Globus pallidus (tissue), 1 donor: ENCODE measurements around the gene XYLT1.
A peak's percentile ranks its signal among the peaks of the same experiment; 100 is the strongest.

Experiments
- DNase-seq: peaks from one replicate; pipeline ENCODE4 v3.0.0-alpha.2; 2015; ENCODE audit warnings: low spot score

Gene XYLT1

DNA sequence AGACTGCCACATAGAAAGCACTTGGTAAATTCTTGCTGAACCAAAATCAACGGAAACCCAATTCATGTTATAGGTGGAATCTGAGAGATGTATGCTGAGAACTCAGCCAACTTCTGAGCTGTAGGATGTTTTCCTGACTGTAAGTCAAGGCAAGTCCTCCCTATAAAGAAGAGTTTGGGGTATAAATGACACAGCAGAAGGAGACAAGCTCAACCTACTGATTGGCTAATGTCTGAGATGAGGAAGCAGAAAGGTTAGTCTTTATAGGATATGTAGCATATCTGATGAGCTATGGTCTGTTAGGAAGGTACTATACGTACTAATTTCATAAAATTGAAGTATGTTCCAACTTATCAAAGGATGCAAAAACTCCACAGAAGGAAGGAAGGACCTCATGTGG is 99.5 kb downstream of the XYLT1 start:
- DNase-seq = no peak

DNA sequence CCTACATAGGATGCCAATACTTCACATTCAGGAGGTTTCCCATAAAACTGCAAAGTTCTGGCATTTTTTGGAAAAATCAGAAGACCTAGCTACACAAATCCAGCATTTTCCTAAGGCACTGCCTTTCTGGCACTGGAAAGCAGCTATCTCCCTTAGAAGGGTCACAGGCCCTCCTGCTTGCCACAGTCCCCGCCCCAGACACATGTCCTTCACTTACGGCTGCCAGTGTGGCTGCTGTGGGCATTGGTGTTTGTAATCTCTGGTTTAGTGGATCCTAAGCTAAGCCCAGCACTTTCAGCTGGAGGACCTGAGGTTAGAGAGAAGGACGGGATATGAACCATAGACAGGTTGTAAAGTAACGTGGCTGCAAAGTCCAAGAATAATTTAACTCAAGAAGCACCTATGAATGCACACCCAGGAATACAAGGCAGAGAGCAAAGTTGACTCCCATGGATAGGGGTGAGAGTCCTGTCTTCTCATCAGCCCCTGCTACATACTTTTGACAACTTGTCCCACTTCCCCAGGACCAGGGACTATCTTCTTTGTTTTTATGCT is 100.0 kb downstream of the XYLT1 start:
- no peak for DNase-seq

DNA sequence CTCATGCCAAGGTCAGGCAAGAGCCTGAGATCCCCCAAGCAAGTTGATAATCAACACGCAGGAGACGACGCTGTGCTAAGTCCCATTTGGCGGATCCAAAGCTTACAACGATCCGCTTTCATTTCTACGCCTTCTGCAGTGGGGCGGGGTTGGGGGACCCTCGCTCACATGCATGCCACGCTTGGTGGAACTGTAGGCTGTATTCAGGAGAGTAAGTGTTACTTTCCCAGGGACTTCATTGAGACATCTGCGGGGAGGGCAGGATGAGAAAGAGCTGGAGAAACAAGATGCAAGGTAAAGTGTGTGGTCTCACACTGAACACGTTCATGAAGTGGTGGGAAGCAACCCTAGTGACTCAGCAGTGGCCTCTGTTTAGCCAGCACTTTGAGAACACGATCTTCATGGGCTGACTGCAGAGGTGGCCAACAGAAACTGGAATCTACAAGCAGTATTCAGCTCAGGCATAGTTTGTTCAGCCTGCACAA is 100.5 kb downstream of the XYLT1 start:
- DNase-seq = peak; percentile 29

DNA sequence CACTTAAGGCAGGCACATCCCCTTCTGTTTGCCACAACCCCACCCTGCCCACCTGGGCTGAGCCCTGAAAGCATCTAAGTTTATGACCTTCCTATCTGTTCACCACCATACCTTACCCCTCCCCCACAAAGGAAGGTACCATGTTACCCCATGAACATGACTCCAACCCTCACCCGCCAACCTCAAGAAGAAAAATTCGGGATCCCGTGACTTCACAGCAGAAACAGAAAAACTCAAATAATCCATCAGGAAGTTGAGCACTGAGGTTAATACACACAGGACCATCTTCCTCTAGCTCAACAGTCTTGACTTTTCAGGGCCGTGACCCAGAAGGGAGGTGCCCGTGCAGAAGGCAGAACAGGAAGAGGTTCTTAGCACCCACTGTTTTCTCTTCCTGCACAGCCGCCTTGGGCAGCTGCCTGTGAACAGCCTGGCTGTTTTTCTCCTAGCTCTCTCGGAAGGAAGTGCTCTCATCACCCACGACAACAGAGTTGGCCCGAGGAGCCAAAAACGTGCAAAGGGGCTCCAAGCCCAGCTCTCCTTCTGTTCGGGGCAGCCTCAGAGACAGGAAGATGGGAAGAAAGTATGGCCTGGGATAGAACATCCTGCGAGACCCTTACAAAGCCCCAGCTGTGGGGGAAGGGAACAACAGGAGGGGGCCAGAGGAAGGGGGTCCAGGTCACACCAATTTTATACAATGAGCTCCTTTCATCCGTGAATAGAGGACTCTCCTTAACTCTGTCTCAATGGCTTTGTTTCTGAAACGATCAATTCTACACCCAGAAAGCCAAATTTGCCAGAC is 101.1 kb downstream of the XYLT1 start:
- peak; percentile 65 for DNase-seq

DNA sequence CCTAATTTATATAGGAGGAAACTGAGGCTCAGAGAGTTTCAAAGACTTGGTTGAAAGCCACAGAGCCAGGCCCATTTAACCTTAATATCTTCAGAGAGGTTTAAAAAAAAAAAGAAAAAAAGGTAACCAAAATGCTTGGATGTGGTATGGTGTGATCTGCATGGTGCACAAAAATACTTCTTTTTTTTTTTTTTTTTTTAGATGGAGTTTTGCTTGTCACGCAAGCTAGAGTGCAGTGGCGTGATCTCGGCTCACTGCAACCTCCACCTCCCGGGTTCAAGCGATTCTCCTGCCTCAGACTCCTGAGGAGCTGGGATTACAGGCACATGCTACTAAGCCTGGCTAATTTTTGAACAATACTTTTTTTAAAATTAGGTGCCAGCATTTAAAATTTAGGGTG is 101.8 kb downstream of the XYLT1 start:
- no peak for DNase-seq

DNA sequence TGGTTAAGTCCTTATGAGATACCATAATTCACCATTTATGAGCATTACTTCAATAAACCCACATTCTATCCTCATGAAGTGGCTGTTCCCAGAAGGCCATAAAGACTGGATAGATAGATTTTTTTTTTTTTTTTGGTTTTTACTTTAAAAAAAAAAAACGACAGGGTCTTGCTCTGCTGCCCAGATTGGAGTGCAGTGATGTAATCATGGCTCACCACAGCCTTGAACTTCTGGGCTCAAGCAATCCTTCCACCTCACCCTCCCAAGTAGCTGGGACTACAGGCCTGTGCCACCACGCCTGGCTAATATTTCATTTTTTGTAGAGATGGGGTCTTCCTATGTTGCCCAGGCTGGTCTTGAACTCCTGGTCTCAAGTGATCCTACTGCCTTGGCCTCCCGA is 102.3 kb downstream of the XYLT1 start:
- DNase-seq = no peak

DNA sequence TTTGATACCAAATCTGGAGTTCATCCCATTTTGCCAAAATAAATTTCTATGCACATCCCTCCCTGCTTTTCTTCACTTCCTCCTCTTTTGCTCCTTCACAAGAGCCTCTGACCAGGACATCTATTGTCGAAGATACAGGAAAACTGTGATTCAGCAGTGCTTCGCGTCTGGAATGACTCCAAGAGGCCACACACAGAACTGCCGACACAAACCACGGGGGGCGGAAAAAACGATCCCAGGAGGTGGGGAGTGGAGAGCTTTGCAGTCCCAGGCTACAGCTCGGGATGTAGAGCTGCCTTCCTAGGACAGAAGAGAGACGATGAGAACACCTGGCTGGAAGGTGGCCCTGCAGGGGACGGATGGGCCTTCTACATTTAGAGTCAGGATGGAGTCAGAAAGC is 102.8 kb downstream of the XYLT1 start:
- no peak for DNase-seq

DNA sequence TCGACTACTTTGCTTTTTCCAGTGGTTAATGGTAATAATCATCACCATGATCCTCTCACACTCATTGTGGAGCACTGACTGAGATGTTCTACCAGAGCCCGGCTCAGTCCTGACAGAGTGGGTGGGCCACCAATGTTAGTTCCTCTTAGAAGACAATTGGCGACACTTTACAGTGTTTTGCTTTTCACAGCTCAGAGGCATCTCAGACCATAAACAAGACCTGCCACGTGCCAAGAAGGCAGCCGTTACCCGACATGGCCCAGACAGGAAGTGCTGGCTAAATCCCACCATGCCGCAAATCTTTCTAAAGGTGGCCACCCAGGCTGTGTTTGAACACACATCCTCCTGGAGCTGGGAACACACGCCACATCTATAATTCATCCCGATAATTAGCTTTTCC is 103.7 kb downstream of the XYLT1 start:
- no peak for DNase-seq

DNA sequence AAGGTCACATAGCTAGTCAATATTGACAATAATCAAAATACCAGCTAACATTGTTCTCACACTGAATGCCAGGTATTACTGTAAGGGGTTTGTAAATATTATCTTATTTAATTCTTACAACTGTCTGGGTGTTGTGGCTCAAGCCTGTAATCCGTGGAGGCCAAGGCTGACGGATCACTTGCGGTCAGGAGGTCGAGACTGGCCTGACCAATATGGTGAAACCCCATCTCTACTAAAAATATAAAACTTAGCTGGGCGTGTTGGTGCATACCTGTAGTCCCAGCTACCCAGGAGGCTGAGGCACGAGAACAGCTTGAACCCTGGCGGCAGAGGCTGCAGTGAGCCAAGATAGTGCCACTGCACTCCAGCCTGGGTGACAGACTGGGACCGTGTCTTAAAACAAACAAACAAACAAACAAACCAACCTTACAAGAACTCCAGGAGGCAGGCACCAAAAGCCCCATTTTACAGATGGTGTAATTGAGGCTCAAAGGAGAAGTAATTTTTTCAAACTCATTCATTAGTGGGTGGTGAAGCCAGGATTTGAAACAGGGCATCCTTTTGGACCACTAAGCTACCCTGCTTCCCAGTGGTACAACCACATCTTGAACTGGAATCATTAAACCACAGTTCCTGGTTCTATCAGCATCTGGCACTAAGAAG is 104.3 kb downstream of the XYLT1 start:
- DNase-seq = no peak

DNA sequence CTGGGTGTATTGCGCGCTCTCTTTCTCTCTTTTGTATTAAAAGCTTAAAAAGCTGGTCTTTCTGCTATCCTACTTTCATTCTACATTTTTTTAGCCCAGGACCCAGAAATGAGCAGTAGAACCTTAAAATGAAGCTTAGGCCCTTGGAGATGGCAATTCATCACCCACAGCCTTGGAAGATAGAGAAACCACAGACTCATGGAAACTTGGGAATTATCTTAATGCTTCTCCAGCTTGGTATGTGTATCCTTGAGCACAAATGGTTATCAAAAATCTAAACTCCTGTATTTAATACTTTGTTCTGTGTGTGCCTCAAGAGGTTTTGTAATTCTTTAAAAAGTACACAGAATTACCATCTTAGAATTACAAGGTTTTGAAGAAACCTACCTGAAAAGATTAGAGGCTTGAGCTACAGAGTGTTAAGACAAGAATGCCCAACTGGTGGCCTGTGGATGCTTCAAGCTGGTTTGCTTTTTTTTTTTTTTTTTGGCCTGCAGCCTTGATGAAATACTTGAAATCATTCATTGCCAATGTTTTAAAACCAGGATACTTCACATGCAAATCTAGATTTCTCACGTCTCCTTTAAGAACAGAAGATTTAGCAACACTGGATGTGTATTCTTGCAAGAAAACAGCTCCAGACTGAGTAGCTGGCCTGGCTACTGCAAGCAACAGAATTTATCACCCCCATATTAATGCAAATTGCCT is 105.0 kb downstream of the XYLT1 start:
- DNase-seq = no peak

DNA sequence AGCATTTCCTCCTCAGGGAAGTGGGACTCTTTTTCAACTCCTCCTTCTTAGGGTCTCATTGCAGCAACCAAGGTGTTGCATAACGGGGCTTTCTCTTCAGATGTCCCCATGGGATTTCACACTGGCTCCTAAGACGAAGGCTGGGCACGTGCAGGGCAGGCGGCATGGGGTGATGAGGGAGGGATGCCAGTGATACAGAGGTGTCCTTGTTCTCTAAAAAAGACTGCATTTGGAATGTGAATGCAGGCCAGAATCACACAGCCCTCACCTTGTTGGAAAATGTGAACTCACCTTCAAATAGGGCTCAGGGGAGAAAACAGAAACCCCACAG is 105.6 kb downstream of the XYLT1 start:
- no peak for DNase-seq

DNA sequence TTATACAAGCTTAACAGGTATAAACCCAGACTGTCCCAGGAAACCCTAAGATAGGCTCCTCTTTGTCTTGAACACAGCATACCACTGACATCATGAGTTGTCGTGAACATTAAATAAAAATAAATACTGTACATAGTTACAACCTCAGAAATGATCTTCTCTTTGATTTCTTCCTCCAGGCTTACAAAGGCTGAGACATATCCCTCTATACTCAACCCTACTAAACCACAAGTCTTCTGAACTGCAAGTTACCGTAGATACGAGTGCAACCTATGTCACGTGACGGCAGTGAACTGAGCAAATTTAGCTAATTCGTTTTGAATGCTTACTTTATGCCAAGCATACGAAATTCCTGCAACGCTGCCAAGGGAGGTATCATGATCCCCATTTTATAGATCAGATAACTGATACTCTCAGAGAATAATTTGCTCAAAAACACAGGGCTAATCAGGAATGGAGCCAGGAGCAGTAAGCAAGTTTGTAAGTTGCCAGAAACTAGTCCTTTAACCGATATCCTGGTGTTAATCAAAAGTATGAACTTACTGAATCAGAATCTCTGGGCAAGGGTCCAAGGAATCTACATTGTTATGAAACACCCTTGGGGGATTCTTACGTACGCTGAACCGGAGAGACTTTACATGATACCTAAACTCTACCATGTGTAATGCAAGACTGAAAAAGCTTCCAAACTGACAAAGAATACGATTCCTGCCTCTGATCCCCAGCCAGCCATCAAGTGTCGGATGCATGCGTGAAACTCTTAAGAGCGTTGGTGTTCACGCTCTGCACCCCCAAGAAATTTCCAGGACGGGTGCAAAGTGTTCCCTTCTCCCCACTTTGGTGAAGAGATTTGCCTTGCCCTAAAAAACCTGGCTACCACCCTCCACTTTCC is 106.2 kb downstream of the XYLT1 start:
- no peak for DNase-seq

DNA sequence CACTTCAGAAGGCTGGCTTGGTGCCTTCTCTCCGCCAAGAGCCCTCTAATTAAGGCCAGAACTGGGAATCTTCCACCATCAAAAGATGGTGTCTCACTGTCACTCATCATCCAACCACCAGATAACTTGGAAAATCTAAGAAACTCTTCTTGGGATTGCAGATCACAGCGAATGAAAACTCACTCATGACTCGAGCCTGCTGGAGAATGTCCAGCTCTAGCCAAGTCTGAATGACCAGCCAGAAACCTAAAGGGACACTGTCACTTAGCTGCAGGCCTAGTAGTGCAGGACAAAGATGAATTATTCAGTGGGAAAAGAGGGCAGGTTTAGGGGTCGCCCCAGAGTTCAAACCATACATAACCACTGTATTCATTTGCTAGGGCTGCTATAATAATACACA is 107.8 kb downstream of the XYLT1 start:
- DNase-seq = no peak

DNA sequence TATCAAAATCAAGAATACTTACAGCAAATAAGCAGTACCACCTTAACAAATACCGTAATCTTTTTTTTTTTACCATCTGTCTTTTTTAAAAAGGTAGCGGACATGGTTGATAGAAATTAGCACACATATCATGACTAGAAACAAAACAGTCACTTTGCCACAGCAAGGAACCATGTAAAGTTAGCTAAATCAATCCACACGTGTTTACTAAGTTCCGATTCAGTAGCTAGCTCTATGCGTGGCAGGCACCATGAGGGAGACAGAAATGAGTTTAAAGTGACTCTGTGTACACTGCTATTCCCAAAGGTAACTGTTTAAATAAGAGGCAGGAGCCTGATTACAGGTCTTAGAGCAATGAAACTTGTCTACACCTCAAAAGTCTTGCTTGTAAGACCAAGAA is 108.6 kb downstream of the XYLT1 start:
- no peak for DNase-seq

DNA sequence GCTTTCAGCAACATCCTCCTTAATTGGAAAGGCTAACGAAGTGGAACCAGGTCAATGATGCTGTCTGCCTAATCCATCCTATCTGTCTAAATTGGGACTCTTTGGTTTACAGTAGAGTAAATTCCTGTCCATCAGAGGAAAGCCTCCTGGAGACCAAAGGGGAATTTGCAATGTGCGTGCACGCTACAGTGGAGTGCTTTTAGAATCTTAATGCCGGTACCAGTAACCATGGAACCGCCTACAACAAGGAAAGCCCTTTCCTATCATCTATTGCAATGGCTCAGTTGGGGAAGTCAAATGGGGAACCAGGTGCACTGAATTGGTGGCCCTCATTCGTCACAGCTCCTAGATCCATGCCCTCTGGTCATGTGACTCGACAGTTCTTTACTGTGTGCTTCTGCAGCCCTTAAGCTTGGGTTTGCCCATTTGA is 110.1 kb downstream of the XYLT1 start:
- no peak for DNase-seq

DNA sequence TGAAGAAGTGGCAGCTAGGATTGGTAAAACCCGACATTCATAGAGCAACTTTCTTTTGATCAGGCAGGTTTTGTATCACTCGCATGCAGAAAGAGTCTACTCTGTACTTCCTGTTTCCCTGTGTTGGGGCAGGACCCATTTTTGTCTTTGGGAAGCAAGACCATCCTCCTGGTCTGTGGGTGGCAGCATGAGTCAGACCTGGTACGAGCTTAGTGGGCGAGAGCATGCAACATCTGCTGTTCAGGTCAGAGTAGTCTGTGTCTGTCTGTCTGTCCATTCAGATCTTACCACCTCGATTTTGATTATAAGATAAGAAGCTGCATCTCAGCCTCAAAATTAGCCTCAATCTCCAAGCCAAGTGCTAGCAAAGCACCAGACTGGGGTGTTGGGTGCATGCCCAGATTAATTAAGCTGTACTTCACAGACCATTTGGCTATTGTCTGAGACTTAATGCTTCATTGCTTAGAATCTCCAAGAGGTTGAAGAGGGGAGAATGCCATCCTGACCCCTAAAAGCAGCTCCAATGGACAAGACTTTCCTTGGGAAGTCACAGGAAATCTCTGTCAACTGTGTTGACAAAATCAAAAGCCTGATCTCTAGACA is 110.9 kb downstream of the XYLT1 start:
- DNase-seq = peak; percentile 36

DNA sequence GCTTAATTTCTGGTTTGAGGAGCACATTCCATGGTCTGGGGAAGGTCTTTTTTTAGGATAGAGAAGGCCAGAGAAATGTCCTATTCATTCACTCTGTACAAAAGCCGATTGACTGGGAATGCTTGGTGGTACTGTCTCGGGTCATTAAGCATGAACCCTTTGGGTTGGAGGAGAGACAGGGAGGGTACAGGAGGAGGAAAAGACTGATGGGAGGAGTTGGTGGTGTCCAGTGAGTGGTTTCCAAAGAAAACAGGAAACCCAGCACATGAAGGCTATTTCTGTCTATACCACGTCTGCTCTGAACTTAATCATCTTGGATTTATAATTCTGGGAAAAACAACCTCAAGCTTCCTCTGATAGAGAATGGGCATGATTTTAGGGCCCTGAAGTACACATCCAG is 111.9 kb downstream of the XYLT1 start:
- no peak for DNase-seq

DNA sequence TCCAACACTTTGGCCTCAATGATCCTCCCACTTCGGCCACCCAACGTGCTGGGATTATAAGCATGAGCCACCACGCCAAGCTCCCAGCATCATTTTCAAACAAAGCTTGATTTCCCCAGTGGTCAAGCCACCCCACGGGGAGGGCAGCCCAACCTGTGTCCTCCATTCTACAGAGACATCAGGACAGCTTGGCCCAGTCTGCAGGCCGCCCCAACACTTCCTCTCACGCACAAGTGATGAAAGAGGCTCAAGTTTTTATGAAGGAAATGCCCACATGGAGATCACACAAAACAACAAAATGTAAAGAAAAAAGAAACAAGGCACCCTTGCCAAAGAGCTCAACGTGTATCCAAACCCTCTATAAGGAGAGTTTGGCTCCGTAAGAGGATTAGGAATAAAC is 112.4 kb downstream of the XYLT1 start:
- DNase-seq = no peak

DNA sequence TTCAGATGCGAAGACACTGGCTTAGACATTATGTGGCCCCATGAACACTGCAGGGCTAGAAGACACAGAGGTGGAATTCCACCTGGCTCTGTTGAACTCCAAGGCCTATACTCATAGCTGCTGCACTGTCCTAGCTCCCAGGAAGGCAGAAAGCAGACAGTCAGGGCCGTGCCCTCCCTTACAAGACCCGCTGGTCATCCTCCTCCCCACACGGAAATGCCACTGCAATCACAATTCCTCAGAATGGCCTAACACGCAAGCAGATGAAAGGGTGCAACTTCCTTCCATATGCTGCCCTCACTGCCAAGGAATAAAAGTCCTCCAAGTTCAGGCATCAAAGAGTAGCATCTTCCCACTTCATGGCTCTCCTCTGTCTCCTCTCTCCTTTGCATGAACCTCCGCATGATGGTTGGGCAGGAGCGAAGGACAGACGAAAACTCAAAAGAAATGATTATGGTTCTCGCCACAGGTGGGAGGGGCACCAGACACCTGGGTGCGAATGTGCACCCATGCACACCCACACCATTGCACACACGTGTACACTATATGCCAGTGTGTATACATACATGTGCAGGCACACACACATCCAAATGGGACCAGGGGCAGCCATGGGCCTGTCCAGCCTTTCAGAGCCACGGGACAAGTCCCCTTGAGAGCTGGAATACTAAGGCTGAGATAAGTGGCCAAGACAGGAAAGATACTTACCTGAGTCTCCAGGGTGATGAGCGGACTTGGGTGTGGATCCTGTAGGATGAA is 113.3 kb downstream of the XYLT1 start:
- DNase-seq = no peak

DNA sequence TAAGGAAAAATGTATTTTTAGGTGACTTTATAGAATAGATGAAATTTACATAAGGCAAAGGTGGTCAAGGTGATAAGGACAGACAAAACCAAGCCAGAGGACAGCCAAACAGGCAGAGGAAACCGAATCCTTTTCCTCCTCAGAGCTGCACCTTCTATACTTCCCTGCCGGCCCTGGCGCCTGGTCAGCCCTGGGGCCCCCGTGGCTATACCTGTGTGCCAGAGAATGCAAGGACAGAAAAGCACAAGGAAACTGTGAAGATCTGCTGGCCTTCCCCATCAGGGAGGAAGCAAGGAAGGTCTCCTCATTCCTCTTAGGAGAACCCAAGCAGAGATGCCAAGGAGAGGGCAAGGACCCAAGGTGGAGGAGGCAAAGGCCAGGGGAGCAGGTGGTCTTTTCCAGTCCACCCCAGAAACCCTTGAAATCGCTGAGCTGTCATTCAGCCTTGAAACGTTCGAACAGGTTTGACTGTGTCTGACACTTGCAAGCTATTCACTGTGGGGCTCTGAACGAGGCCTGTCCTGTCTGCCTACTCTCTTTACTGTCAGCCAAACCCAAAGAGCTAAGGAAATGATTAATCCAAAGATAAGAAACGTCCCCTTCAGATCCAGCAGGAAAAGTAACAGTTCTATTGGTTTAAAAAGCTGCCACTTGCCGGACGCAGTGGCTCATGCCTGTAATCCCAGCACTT is 114.4 kb downstream of the XYLT1 start:
- DNase-seq = no peak
